Ishikawa (cell line): ENCODE measurements around the gene ZSCAN1.

Experiments used
- CEBPB ChIP-seq: IDR thresholded peaks from 2 replicates; pipeline ENCODE4 v1.6.1; 2012
- CREB1 ChIP-seq: IDR thresholded peaks from 2 replicates; pipeline ENCODE4 v1.6.1; 2012; ENCODE audit warnings: low read depth
- EGR1 ChIP-seq: IDR thresholded peaks from 2 replicates; pipeline ENCODE4 v1.6.1; 2012
- EP300 ChIP-seq: IDR thresholded peaks from 2 replicates; pipeline ENCODE4 v1.6.1; 2012; ENCODE audit warnings: borderline replicate concordance
- FOXM1 ChIP-seq: IDR thresholded peaks from 2 replicates; pipeline ENCODE4 v1.6.1; 2012; ENCODE audit warnings: low read depth, borderline replicate concordance
- MAX ChIP-seq: IDR thresholded peaks from 2 replicates; pipeline ENCODE4 v1.6.1; 2012
- NFIC ChIP-seq: IDR thresholded peaks from 2 replicates; pipeline ENCODE4 v1.6.1; 2012
- RAD21 ChIP-seq: IDR thresholded peaks from 2 replicates; pipeline ENCODE4 v1.6.1; 2012; ENCODE audit warnings: low read depth
- REST ChIP-seq: IDR thresholded peaks from 2 replicates; pipeline ENCODE4 v1.6.1; 2012; ENCODE audit warnings: low read depth, mild to moderate bottlenecking
- TAF1 ChIP-seq: IDR thresholded peaks from 2 replicates; pipeline ENCODE4 v1.6.1; 2012; ENCODE audit warnings: low read depth, mild to moderate bottlenecking
- TCF12 ChIP-seq: IDR thresholded peaks from 2 replicates; pipeline ENCODE4 v1.6.1; 2012; ENCODE audit warnings: low read depth
- TEAD4 ChIP-seq: IDR thresholded peaks from 2 replicates; pipeline ENCODE4 v1.6.1; 2012
- USF1 ChIP-seq: IDR thresholded peaks from 2 replicates; pipeline ENCODE4 v1.6.1; 2012
- YY1 ChIP-seq: IDR thresholded peaks from 2 replicates; pipeline ENCODE4 v1.6.1; 2012; ENCODE audit warnings: low read depth
- ZBTB7A ChIP-seq: IDR thresholded peaks from 2 replicates; pipeline ENCODE4 v1.6.1; 2012; ENCODE audit warnings: low read depth

ZSCAN1 gene

GRCh38 chr19:58079792-58080191 is 46.0 kb downstream of the ZSCAN1 start:
- no peak for TF ChIP-seq MAX
- TF ChIP-seq EP300 = no peak

- TF ChIP-seq EP300 (no peak), RAD21 (no peak), MAX (no peak), EGR1 (no peak), FOXM1 (no peak), REST (no peak), CEBPB (no peak)
Measured at GRCh38 chr19:58083021-58083420, 49.2 kb downstream of the ZSCAN1 start.

GRCh38 chr19:58084596-58085347 is 50.9 kb downstream of the ZSCAN1 start:
- TF ChIP-seq MAX (no peak), USF1 (no peak), ZBTB7A (no peak), TAF1 (no peak), CREB1 (no peak), TCF12 (no peak), TEAD4 (no peak), EP300 (no peak), NFIC (no peak), YY1 (no peak), EGR1 (no peak), CEBPB (no peak), REST (no peak), RAD21 (no peak), FOXM1 (no peak)

GRCh38 chr19:58085348-58085875 is 51.6 kb downstream of the ZSCAN1 start:
- no peak for TF ChIP-seq TAF1
- no peak for TF ChIP-seq MAX
- TF ChIP-seq NFIC = no peak
- TF ChIP-seq YY1 = no peak
- no peak for TF ChIP-seq EP300

GRCh38 chr19:58086825-58087710 is 53.2 kb downstream of the ZSCAN1 start:
- no peak for TF ChIP-seq REST
- TF ChIP-seq TCF12 = no peak
- TF ChIP-seq ZBTB7A = no peak
- TF ChIP-seq EGR1 = no peak
- TF ChIP-seq CEBPB = no peak
- TF ChIP-seq NFIC = no peak
- TF ChIP-seq TAF1 = no peak
- TF ChIP-seq MAX = no peak
- TF ChIP-seq TEAD4 = no peak
- TF ChIP-seq YY1 = no peak
- TF ChIP-seq EP300 = no peak
- TF ChIP-seq RAD21 = no peak
- TF ChIP-seq CREB1 = no peak
